Parathyroid adenoma (tissue), 2 donors: ENCODE measurements around the gene MAP3K1.
A peak's percentile ranks its signal among the peaks of the same experiment; 100 is the strongest.

Source experiments
- H2AFZ ChIP-seq: fragments of 300-600 bp; sonication (generic); one replicate; pipeline ENCODE4 v1.7.0; 2017; ENCODE audit warnings: antibody characterized with exemption, mild to moderate bottlenecking
- H3K27ac ChIP-seq: fragments of 300-600 bp; sonication (generic); one replicate; pipeline ENCODE4 v1.7.0; 2017
- H3K27me3 ChIP-seq: fragments of 300-600 bp; sonication (generic); one replicate; pipeline ENCODE4 v1.7.0; 2017; ENCODE audit warnings: low read length; ENCODE audit not compliant: control insufficient read depth, insufficient read depth
- H3K36me3 ChIP-seq: fragments of 300-600 bp; sonication (generic); one replicate; pipeline ENCODE4 v1.7.0; 2017; ENCODE audit warnings: low read length; ENCODE audit not compliant: control insufficient read depth, insufficient read depth
- H3K4me1 ChIP-seq: fragments of 300-600 bp; sonication (generic); one replicate; pipeline ENCODE4 v1.7.0; 2017; ENCODE audit warnings: control low read depth
- H3K4me2 ChIP-seq: fragments of 300-600 bp; sonication (generic); one replicate; pipeline ENCODE4 v1.7.0; 2017; ENCODE audit warnings: low read length
- H3K4me3 ChIP-seq: fragments of 300-600 bp; sonication (generic); one replicate; pipeline ENCODE4 v1.7.0; 2017; ENCODE audit warnings: low read depth, low read length
- H3K79me2 ChIP-seq: fragments of 300-600 bp; sonication (generic); one replicate; pipeline ENCODE4 v1.7.0; 2017; ENCODE audit warnings: control low read depth
- H3K9ac ChIP-seq: fragments of 300-600 bp; sonication (generic); one replicate; pipeline ENCODE4 v1.7.0; 2017; ENCODE audit warnings: mild to moderate bottlenecking
- H3K9me3 ChIP-seq: fragments of 300-600 bp; sonication (generic); one replicate; pipeline ENCODE4 v1.7.0; 2017; ENCODE audit warnings: low read length; ENCODE audit not compliant: control insufficient read depth
- CTCF ChIP-seq: fragments of 300-600 bp; sonication (generic); IDR thresholded peaks from one replicate; pipeline ENCODE4 v1.7.0; 2017; ENCODE audit warnings: antibody characterized with exemption, mild to moderate bottlenecking
- donor health status: primary hyperparathyroidism.

The MAP3K1 gene

GRCh38 chr5:56852228-56853000 is 37.1 kb downstream of the MAP3K1 start:
- TF ChIP-seq CTCF = no peak
- no peak overlapping the region for H3K9ac ChIP-seq
- H3K27ac ChIP-seq = no peak overlapping the region
- no peaks in the 10 kb centered on the region for H3K27me3 ChIP-seq
- H3K4me2 ChIP-seq = peak overlapping the region; percentile 33
- H3K4me3 ChIP-seq = no peak overlapping the region
- H2AFZ ChIP-seq = no peak overlapping the region
- H3K9me3 ChIP-seq = no peaks in the 10 kb centered on the region
- H3K36me3 ChIP-seq = no peaks in the 10 kb centered on the region
- peaks cover 41% of the 10 kb centered on the region for H3K79me2 ChIP-seq
- H3K4me1 ChIP-seq = peaks cover 35% of the 10 kb centered on the region

DNA sequence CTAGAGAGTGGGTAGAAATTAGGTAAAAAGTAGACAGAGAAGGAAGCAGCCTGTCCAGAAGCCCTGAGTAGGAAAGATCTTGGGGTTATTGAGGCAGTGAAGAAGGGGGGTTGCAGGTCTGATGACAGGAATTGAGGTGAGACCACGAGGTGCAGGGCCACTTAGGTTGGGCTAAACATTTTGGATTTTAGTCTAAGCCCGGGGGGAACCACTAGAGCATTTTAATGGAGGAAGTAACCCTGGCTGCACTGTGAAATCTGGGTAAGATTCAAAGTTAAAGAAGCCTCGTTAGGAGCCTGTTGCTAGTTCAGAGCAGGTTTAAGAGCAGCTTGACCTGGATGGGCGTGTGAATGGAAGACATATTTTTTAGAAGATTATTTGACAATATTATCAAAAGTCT is 38.3 kb downstream of the MAP3K1 start:
- H3K27me3 ChIP-seq = no peaks in the 10 kb centered on the region
- H3K27ac ChIP-seq = no peak overlapping the region
- H3K4me2 ChIP-seq = no peak overlapping the region
- no peak overlapping the region for H3K4me3 ChIP-seq
- peaks cover 29% of the 10 kb centered on the region for H3K4me1 ChIP-seq
- H2AFZ ChIP-seq = no peak overlapping the region
- H3K36me3 ChIP-seq = no peaks in the 10 kb centered on the region
- H3K9me3 ChIP-seq = no peaks in the 10 kb centered on the region
- TF ChIP-seq CTCF = no peak
- H3K9ac ChIP-seq = no peak overlapping the region
- H3K79me2 ChIP-seq = peaks cover 34% of the 10 kb centered on the region

- no peak overlapping the region for H2AFZ ChIP-seq
- peaks cover 17% of the 10 kb centered on the region for H3K4me1 ChIP-seq
- peaks cover 22% of the 10 kb centered on the region for H3K79me2 ChIP-seq
- H3K4me2 ChIP-seq = no peak overlapping the region
- TF ChIP-seq CTCF = no peak
- H3K4me3 ChIP-seq = no peak overlapping the region
- no peaks in the 10 kb centered on the region for H3K36me3 ChIP-seq
- no peaks in the 10 kb centered on the region for H3K27me3 ChIP-seq
- H3K27ac ChIP-seq = no peak overlapping the region
- no peaks in the 10 kb centered on the region for H3K9me3 ChIP-seq
- H3K9ac ChIP-seq = no peak overlapping the region
Observed at GRCh38 chr5:56854920-56855319, 39.6 kb downstream of the MAP3K1 start.

- H3K4me2 ChIP-seq = no peak overlapping the region
- H3K27ac ChIP-seq = no peak overlapping the region
- H3K79me2 ChIP-seq = peaks cover 11% of the 10 kb centered on the region
- no peak overlapping the region for H3K9ac ChIP-seq
- no peaks in the 10 kb centered on the region for H3K27me3 ChIP-seq
- H2AFZ ChIP-seq = no peak overlapping the region
- H3K4me3 ChIP-seq = no peak overlapping the region
- no peaks in the 10 kb centered on the region for H3K9me3 ChIP-seq
- no peak for TF ChIP-seq CTCF
- H3K4me1 ChIP-seq = peaks cover 6% of the 10 kb centered on the region
- H3K36me3 ChIP-seq = no peaks in the 10 kb centered on the region
Observed at GRCh38 chr5:56856541-56857178, 41.3 kb downstream of the MAP3K1 start.
